Cortex of kidney (tissue), 1 donor: ENCODE results near the gene BTBD9.
"Not testable (repeated sequence)": the region's sequence is repeated elsewhere in the genome, so short reads cannot be mapped to it uniquely, and the experiment has no call there.

Source experiments
- DNase-seq: peaks from one replicate; lab custom pipeline; 2025; lab: John Stamatoyannopoulos, UW

Gene BTBD9

GRCh38 chr6:38144365-38144945, 495.3 kb downstream of the BTBD9 start:
- no peak for DNase-seq

GRCh38 chr6:38143191-38144150, 496.3 kb downstream of the BTBD9 start:
- no peak for DNase-seq

DNA sequence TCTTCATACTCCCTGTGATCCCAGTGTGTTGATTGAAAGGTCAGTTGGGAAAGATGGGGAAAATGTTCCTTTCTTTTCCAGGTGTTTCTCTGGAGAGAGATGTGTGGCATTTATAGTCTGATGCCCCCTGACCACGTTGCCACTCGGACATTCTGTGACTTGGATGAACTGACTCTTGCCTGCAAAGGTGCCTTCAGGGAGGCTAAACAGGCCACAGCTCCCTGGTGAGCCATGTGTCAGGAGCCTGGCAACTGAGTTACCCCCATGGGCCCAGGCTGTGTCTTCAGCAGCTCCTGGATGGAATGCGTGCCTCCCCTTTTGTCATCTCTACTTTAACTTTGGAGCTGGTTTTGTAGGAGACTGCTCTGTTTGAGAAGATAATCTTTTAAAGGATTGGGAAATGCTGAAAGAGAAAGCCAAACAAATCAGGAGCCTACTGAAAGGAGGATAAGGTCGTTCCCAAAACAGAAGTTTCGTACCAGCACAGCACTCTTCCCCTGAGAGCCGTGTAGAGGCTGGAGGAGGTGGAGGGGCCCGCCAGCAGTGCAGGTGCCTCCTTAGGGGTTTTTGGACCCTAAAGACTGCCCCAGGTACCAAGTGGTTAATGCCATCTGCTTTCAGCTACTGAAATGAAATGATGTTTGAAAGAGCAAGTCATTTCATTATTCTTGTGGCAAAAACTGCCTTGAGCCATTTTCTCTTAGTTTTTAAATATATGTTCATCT, 497.4 kb downstream of the BTBD9 start:
- no peak for DNase-seq

GRCh38 chr6:38141716-38142115, 498.0 kb downstream of the BTBD9 start:
- no peak for DNase-seq

- no peak for DNase-seq
Measured at GRCh38 chr6:38141085-38141484, 498.6 kb downstream of the BTBD9 start.

- no peak for DNase-seq
Measured at GRCh38 chr6:38138374-38138773, 501.4 kb downstream of the BTBD9 start.

DNA sequence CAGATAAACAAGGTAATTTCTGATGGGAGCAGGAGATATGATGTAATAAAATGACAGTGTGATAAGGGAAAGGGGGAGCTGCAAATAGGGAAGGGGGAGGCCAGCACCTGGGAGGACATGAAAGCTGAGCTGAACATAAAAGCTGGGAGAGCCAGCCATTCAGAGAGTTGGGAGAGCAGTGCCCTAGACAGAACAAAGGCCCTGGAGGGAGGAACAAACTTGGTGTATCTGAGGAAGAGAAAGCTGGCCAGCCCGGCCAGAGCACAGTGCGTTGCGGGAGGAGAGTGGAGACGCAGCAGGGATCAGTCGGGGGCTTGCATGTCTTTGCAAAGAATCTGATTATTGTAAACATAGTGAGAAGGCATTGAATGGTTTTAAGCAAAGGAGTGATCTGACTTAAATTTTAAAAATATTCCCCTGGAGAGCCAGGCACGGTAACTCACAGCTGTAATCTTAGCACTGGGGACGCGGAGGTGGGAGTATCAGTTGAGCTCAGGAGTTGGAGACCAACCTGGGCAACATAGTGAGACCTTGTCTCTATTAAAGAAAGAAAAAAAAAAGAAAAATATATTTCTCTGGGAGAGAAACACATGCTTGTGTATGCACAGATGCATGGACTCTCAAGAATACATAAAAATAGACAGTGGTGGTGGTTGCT, 502.0 kb downstream of the BTBD9 start:
- no peak for DNase-seq

- no peak for DNase-seq
Measured at GRCh38 chr6:38136547-38136946, 503.2 kb downstream of the BTBD9 start.

- DNase-seq = no peak
Measured at GRCh38 chr6:38134704-38135088, 505.0 kb downstream of the BTBD9 start.

DNA sequence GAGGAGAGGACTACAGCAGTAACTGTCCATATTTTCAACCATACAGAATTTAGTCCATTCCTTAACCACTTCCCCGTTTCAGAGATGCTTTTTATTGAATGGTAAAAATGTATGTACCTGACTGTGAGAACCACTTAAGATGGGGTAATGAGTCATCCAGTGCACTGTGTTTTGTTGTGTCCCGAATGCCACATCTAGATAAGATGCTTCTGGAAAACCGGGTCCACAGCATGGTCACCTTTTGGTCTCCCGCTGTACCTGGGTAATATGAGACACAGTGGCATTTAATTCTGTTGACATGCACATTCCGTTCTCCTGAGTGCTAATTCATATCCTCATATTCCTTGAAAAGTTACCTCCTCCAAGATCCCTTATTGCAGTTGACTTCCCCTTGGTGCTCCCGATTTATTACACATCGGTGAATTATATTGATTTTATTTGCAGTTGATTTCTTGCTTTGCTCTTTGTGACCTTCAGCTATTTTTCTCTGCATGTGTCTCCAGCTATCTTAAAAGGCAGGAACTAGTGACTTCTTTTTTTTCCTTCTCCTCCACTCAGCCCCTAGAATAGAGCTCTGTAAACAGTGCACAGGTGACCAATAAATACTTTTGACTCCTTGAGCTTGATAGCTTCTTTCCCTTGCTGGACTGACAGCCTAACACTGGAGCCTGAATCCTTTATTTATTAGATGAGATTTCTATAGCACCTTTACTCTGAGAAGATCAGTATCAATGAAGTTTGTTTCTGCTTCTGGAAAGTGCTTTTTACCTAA, 505.6 kb downstream of the BTBD9 start:
- DNase-seq = no peak

GRCh38 chr6:38131527-38131965, 508.2 kb downstream of the BTBD9 start:
- DNase-seq = no peak

DNA sequence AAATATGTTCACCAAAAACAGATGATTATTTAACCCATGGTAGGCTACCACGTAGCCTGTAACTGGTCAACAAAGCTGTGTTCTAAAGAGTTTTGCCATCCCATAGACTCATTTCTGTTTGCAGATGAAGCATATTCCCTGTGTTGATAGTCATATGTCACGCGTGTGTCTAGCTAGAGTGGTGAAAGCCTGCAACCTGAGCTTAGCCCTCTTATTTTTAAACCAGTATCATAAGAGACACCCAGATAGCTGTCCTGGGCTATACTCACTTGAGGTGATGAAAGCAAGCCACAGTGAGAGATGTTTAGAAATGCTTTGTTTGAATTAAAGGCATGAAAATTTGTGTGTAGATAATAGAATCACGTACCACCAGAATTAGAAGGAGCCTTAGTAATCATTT, 512.4 kb downstream of the BTBD9 start:
- no peak for DNase-seq

GRCh38 chr6:38124224-38124926, 515.4 kb downstream of the BTBD9 start:
- DNase-seq = not testable (repeated sequence)

GRCh38 chr6:38119516-38119915, 520.2 kb downstream of the BTBD9 start:
- no peak for DNase-seq

GRCh38 chr6:38118791-38119365, 520.9 kb downstream of the BTBD9 start:
- DNase-seq = no peak
